Liver (tissue), 9 donors: ENCODE data around the gene CARMIL3. TPM values are rescaled to one million over a fixed set of nuclear protein-coding genes. Genes with fewer than 3 reads are reported as not detected.
A peak's percentile ranks its signal among the peaks of the same experiment; 100 is the strongest.
"Not testable (repeated sequence)": the region's sequence is repeated elsewhere in the genome, so short reads cannot be mapped to it uniquely, and the experiment has no call there.

Source experiments
- DNase-seq: peaks from one replicate; pipeline ENCODE4 v3.0.0-alpha.2; 2017; ENCODE audit warnings: low spot score
- H3K27ac ChIP-seq, 2 donors: one replicate each; pipeline ENCODE4 v1.7.0; 2013; ENCODE audit warnings: inconsistent platforms in 2 of 2, low read length in 2 of 2, control low read depth in 1 of 2, low read depth in 1 of 2, mild to moderate bottlenecking in 1 of 2
- H3K27me3 ChIP-seq, 4 donors: one replicate each; pipeline versions ENCODE4 v1.6.1 to v1.7.0; 2013; ENCODE audit warnings: low read length in 3 of 4, inconsistent platforms in 1 of 4, mild to moderate bottlenecking in 1 of 4, moderate library complexity in 1 of 4; ENCODE audit not compliant: control insufficient read depth in 4 of 4, insufficient read depth in 4 of 4
- H3K36me3 ChIP-seq, 4 donors: one replicate each; pipeline versions ENCODE4 v1.6.1 to v1.7.0; 2013; ENCODE audit warnings: low read length in 3 of 4, mild to moderate bottlenecking in 3 of 4, low read depth in 1 of 4, moderate library complexity in 1 of 4; ENCODE audit not compliant: control insufficient read depth in 4 of 4, insufficient read depth in 3 of 4
- H3K4me1 ChIP-seq, 4 donors: one replicate each; pipeline versions ENCODE4 v1.6.1 to v1.7.0; 2013; ENCODE audit warnings: low read length in 3 of 4, mild to moderate bottlenecking in 3 of 4, moderate library complexity in 1 of 4; ENCODE audit not compliant: control insufficient read depth in 4 of 4, insufficient read depth in 4 of 4
- H3K4me3 ChIP-seq, 3 donors: one replicate each; pipeline versions ENCODE4 v1.6.1 to v1.7.0; 2013; ENCODE audit warnings: low read length in 3 of 3, control low read depth in 1 of 3, low read depth in 1 of 3, mild to moderate bottlenecking in 1 of 3
- H3K9ac ChIP-seq, 2 donors: one replicate each; pipeline ENCODE4 v1.7.0; 2013; ENCODE audit warnings: low read length in 2 of 2, mild to moderate bottlenecking in 2 of 2, moderate library complexity in 2 of 2, control low read depth in 1 of 2, low read depth in 1 of 2
- H3K9me3 ChIP-seq, 4 donors: one replicate each; pipeline versions ENCODE4 v1.6.1 to v1.7.0; 2013; ENCODE audit warnings: low read length in 3 of 4; ENCODE audit not compliant: control insufficient read depth in 4 of 4
- HNF4A ChIP-seq, 2 donors: conservative IDR thresholded peaks; 2 replicates each; pipeline ENCODE4 v1.6.1; 2016; ENCODE audit warnings: antibody characterized with exemption in 2 of 2, mild to moderate bottlenecking in 2 of 2
- RAD21 ChIP-seq, 2 donors: IDR thresholded peaks; 2 replicates each; pipeline ENCODE4 v1.6.1; 2016; ENCODE audit warnings: antibody characterized with exemption in 2 of 2, mild to moderate bottlenecking in 2 of 2
- WGBS: extraction: QIAGEN DNeasy Blood & Tissue Kit; methylation state at CpG from one replicate; pipeline ENCODE4 v1.1.7; 2013; 5-methylcytosine and 5-hydroxymethylcytosine counted together
- polyA plus RNA-seq, 2 donors: library from polyadenylated mRNA; stranded (reverse) in 1 of 2; unstranded in 1 of 2; fragments of 200-250 nt in 1 of 2; fragments of >200 nt in 1 of 2; fragmentation: Nextera tagmentation in 1 of 2; extraction: Ambion mirVana in 1 of 2; gene quantifications; one replicate each; pipeline versions ENCODE4 v1.2.1 to v1.2.3, GENCODE V29; 2013 to 2015
- total RNA-seq, 2 donors: library from RNA; depleted of rRNA; stranded (reverse); fragments of >200 nt; gene quantifications; one replicate each; pipeline ENCODE4 v1.2.3, GENCODE V29; 2014
- TF ChIP-seq, protein P1 (sequence below): fragments of 150-350 bp; IDR thresholded peaks from 2 replicates; pipeline ENCODE4 v1.5.1; 2017; ENCODE audit warnings: improper control_type of control experiment, low read depth, low read length; ENCODE audit not compliant: missing input control
- donor health status: healthy.
- donor health status: healthy.
- donor health status: healthy.
- donor health status: healthy.
- donor health status: healthy.

CARMIL3 gene
- total and polyA plus RNA-seq, 4 donors: 0.05 to 0.17 (median 0.17) TPM

DNA sequence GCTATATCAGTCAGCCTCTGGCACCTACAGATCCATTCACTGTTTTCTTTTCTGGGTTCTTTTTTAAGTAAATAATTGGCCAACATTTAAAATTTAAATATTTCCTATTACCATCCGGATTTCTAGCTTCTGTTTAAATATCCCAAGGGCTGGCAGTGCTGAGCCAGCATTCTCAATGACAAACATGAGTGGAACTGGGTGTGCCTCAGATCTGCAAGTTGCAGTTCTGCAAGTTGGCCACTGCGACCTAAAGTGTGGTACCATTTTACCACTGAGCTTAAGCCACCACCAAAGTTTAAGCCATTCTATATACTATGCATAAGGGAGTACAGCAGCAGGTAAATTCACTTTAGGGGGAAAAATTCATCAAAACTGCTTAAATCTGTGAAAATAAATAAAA is 31.9 kb upstream of the CARMIL3 start:
- H3K9ac ChIP-seq, DNase-seq: not testable (repeated sequence)
- whole genome bisulfite sequencing: 13% methylated on average over 2 of the region's 2 CpGs

DNA sequence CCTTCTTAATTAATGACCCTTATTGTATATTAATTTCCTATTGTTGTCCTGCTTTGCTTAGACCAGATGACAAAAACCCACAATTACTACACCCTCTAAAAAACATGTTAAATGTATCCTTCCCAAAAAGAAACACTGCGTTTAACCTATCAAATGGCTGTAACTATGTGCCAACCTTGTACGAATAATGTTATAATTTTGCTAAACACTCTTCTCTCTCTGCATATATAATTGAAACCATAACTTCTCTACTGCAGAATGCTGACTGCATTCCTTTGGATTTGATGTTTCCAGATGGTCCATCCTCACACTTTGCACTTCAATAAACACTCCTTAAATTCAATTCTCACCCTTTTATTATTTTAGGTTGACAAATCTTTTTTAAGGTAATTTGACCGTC is 31.3 kb upstream of the CARMIL3 start:
- not testable (repeated sequence) for H3K4me1 ChIP-seq, H3K9me3 ChIP-seq, H3K27ac ChIP-seq, H3K9ac ChIP-seq, H3K36me3 ChIP-seq, DNase-seq, H3K4me3 ChIP-seq, H3K27me3 ChIP-seq
- WGBS: 96% methylated on average over 3 of the region's 3 CpGs

More for the DNA sequence above, 31.9 kb upstream of the CARMIL3 start:
- not testable (repeated sequence) for H3K9me3 ChIP-seq, H3K36me3 ChIP-seq, H3K4me3 ChIP-seq, H3K4me1 ChIP-seq, H3K27me3 ChIP-seq, H3K27ac ChIP-seq
- TF ChIP-seq, protein P1, sequence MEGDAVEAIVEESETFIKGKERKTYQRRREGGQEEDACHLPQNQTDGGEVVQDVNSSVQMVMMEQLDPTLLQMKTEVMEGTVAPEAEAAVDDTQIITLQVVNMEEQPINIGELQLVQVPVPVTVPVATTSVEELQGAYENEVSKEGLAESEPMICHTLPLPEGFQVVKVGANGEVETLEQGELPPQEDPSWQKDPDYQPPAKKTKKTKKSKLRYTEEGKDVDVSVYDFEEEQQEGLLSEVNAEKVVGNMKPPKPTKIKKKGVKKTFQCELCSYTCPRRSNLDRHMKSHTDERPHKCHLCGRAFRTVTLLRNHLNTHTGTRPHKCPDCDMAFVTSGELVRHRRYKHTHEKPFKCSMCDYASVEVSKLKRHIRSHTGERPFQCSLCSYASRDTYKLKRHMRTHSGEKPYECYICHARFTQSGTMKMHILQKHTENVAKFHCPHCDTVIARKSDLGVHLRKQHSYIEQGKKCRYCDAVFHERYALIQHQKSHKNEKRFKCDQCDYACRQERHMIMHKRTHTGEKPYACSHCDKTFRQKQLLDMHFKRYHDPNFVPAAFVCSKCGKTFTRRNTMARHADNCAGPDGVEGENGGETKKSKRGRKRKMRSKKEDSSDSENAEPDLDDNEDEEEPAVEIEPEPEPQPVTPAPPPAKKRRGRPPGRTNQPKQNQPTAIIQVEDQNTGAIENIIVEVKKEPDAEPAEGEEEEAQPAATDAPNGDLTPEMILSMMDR: peak; percentile 33
- TF ChIP-seq RAD21 (IDR thresholded peaks at IDR 0.05) (peak in 1 of 2 donors; percentile 24), HNF4A (conservative IDR thresholded peaks at IDR 0.05) (peak in 1 of 2 donors; percentile 7)

DNA sequence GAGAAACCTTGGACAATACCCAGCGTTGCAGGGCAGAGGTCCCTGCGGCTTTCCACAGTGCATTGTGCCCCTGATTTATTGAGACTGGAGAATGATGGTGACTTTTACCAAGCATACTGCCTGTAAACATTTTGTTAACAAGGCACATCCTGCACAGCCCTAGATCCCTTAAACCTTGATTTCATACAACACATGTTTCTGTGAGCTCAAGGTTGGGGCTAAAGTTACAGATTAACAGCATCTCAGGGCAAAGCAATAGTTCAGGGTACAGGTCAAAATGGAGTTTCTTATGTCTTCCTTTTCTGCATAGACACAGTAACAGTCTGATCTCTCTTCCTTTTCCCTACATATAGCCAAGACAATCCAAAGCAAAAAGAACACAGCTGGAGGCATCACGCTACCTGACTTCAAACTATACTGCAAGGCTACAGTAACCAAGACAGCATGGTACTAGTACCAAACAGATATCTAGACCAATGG is 26.8 kb upstream of the CARMIL3 start:
- 92% methylated on average over 3 of the region's 3 CpGs for WGBS
- H3K36me3 ChIP-seq, H3K4me1 ChIP-seq, H3K27ac ChIP-seq, H3K9ac ChIP-seq, H3K9me3 ChIP-seq, H3K4me3 ChIP-seq, DNase-seq, H3K27me3 ChIP-seq: not testable (repeated sequence)
- peak; percentile 27 to 35 for TF ChIP-seq HNF4A (conservative IDR thresholded peaks at IDR 0.05)

DNA sequence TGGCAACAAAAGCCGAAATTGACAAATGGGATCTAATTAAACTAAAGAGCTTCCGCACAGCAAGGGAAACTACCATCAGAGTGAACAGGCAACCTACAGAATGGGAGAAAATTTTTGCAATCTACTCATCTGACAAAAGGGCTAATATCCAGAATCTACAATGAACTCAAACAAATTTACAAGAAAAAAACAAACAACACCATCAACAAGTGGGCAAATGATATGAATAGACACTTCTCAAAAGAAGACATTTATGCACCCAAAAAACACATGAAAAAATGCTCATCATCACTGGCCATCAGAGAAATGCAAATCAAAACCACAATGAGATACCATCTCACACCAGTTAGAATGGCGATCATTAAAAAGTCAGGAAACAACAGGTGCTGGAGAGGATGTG is 22.1 kb upstream of the CARMIL3 start:
- not testable (repeated sequence) for DNase-seq, H3K9me3 ChIP-seq, H3K36me3 ChIP-seq, H3K9ac ChIP-seq, H3K4me3 ChIP-seq, H3K27me3 ChIP-seq, H3K27ac ChIP-seq
- 98% methylated on average over 2 of the region's 3 CpGs for WGBS
- H3K4me1 ChIP-seq: peaks cover 4 to 13% (median 6%) of the 10 kb centered on the region in 4 donors

DNA sequence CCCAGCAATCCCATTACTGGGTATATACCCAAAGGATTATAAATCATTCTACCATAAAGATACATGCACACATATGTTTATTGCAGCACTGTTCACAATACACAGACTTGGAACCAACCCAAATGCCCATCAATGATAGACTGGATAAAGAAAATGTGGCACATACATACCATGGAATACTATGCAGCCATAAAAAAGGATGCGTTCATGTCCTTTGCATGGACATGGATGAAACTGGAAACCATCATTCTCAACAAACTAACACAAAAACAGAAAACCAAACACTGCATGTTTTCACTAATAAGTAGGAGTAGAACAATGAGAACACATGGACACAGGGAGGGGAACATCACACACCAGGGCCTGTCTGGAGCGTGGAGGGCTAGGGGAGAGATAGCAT is 20.5 kb upstream of the CARMIL3 start:
- H3K27ac ChIP-seq, H3K27me3 ChIP-seq, DNase-seq, H3K4me3 ChIP-seq, H3K36me3 ChIP-seq, H3K9me3 ChIP-seq, H3K9ac ChIP-seq: not testable (repeated sequence)
- peaks cover 4 to 10% (median 7%) of the 10 kb centered on the region in 4 donors for H3K4me1 ChIP-seq
- 96% methylated on average over 2 of the region's 2 CpGs for WGBS
